Memory B cell (primary cell): ENCODE data around the gene LRRC28.
A peak's percentile ranks its signal among the peaks of the same experiment; 100 is the strongest.

Source experiments
- ATAC-seq: fragments of 150-1000 bp; cut with Tn5 transposase; 2 replicates; pipeline ENCODE4 v1.10.0; 2021; ENCODE audit warnings: low read depth, mild to moderate bottlenecking, moderate library complexity
- DNase-seq, 2 donors: peaks; one replicate each; pipeline ENCODE4 v3.0.0; 2022; ENCODE audit warnings: low spot score in 2 of 2
- H3K27ac Mint-ChIP-seq: one replicate; pipeline ENCODE4 v1.8.0; 2022; ENCODE audit warnings: mild to moderate bottlenecking, moderate library complexity, mixed read lengths
- H3K27me3 Mint-ChIP-seq: one replicate; pipeline ENCODE4 v1.8.0; 2022; ENCODE audit warnings: mixed read lengths
- H3K36me3 Mint-ChIP-seq: one replicate; pipeline ENCODE4 v1.8.0; 2022; ENCODE audit warnings: mild to moderate bottlenecking, mixed read lengths
- H3K4me1 Mint-ChIP-seq: one replicate; pipeline ENCODE4 v1.8.0; 2022; ENCODE audit warnings: mixed read lengths
- H3K4me3 Mint-ChIP-seq: one replicate; pipeline ENCODE4 v1.8.0; 2022; ENCODE audit warnings: mild to moderate bottlenecking, moderate library complexity, mixed read lengths
- H3K9me3 Mint-ChIP-seq: one replicate; pipeline ENCODE4 v1.8.0; 2022; ENCODE audit warnings: mixed read lengths

LRRC28 gene

DNA sequence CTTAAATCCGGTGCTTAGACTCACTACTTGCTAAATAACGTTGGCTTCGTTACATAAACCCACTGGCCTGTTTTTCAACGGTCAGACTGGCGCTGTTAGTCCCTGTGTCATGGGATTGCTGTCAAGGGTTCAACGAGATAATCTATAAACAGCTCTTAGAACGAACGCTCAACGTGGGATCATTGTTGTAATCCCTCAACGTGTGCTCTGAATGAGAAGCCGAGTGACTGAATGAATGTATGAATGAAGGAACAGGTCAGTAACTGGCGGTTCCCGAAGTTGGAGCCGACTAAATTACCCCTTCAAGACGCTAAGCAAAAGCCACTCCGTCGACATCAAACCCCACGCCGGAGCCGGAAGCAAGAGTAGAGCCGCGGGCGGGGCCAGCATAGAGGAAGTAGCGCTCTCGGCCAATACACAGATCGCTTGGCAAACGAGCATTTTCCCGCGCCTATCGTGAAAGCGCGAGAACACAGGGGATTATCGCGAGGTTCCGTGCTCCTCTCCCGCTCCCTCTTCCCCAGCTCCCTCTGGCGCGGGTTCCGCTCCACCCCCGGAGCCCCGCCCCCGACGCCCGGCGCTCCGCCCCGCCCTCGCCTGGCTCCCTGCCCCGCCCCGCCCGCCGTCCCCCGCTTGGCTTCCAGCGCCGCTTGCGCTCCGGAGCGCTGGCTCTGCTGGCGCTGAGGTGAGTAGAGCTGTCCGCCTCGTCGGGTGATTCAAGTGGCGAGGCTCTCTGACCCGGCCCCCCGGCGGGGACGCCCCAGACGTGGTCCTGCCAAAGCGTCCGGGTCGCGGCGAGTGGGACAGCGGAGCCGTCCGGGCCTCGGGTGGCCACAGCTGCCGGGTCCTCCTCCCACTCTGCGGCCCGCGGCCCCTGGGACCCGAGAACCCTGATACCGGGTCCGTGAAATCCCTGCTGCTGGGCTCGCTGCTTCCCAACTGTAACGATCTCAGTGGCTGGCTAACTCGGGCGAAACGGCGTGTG lies at the start of gene LRRC28:
Gene LRRC28, plus strand, starts transcription at position 625 of the 985 bp plus-strand sequence. CDS start 4,477 bp downstream, outside the sequence.
- DNase-seq (peak; percentile 86 to 87), ATAC-seq (peak; percentile 95)
- Mint-ChIP-seq H3K27ac (peak within 1 kb of the TSS; percentile 89), H3K9me3 (no peaks in the 10 kb centered on the region), H3K4me1 (peaks cover 24% of the 10 kb centered on the region), H3K27me3 (no peaks in the 10 kb centered on the region), H3K36me3 (no peaks in the 10 kb centered on the region), H3K4me3 (peak within 1 kb of the TSS; percentile 95)

DNA sequence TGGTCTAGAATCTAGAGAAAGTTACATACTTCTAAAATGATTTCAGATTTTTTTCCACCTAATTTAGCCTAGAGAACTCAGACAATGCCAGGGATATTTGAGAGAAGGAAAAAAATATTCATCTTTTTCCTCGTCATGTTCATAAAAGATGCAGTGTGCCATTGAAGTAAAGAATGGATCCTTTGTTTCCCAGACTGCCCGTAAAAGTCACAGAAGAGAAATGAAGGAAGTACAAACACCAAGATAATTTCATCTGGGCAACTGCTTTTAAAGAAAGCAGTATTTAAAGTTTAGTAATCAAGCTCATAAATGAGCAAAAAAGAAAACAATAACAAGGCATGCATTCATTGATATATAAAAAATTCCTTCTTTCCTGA lies 49.1 kb upstream of the LRRC28 start:
- ATAC-seq (no peak), DNase-seq (no peak)
- Mint-ChIP-seq H3K4me3 (no peak overlapping the region), H3K4me1 (no peaks in the 10 kb centered on the region), H3K27me3 (peaks cover 3% of the 10 kb centered on the region), H3K36me3 (no peaks in the 10 kb centered on the region), H3K9me3 (peaks cover 1% of the 10 kb centered on the region), H3K27ac (no peak overlapping the region)

DNA sequence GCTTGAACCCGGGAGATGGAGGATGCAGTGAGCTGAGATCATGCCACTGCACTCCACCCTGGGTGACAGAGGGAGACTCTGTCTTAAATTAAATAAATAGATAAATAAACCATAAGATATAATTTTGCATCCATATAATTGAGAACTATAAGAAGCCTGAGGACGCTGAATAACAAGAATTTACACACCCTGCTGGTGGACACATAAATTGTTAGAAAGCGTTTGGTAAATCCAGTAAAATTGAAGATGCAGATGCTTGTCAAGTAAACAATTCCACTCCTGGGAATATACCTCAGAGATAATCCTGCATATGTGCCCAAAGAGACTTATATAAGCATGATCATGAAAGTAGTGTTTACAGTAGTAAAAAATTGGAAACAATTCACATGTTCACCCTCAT lies 43.6 kb upstream of the LRRC28 start:
- no peaks in the 10 kb centered on the region for H3K36me3 Mint-ChIP-seq
- DNase-seq (no peak), ATAC-seq (no peak)
- H3K27me3 Mint-ChIP-seq = peaks cover 2% of the 10 kb centered on the region
- H3K9me3 Mint-ChIP-seq = no peaks in the 10 kb centered on the region
- no peak overlapping the region for H3K4me3 Mint-ChIP-seq
- H3K27ac Mint-ChIP-seq = no peak overlapping the region
- H3K4me1 Mint-ChIP-seq = no peaks in the 10 kb centered on the region

DNA sequence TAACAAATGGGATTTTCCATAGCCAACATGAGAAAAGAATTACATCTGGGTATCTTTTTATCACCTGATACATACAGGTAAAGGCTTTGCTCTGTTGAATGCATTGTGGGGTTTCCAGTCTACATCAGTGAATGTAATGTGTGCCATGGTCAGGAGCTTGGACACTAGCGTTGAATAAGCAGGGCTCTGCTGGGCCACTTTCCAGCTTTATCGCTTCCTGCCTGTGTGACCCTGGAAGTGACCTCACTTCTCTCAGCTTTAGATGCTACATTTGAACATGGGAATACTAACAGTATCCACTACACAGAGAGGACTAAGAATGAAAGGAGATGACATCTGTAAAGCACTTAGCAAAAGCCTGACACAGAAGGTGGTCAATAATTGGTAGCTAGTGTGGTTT lies 42.0 kb upstream of the LRRC28 start:
- Mint-ChIP-seq H3K27ac (no peak overlapping the region), H3K36me3 (no peaks in the 10 kb centered on the region), H3K4me1 (no peaks in the 10 kb centered on the region), H3K9me3 (no peaks in the 10 kb centered on the region), H3K27me3 (peaks cover 2% of the 10 kb centered on the region), H3K4me3 (no peak overlapping the region)
- DNase-seq (no peak), ATAC-seq (no peak)

GRCh38 chr15:99210334-99210733 lies 40.9 kb upstream of the LRRC28 start:
- ATAC-seq = no peak
- no peak overlapping the region for H3K27ac Mint-ChIP-seq
- peaks cover 2% of the 10 kb centered on the region for H3K27me3 Mint-ChIP-seq
- H3K4me1 Mint-ChIP-seq = no peaks in the 10 kb centered on the region
- H3K9me3 Mint-ChIP-seq = no peaks in the 10 kb centered on the region
- H3K36me3 Mint-ChIP-seq = no peaks in the 10 kb centered on the region
- no peak for DNase-seq
- no peak overlapping the region for H3K4me3 Mint-ChIP-seq

DNA sequence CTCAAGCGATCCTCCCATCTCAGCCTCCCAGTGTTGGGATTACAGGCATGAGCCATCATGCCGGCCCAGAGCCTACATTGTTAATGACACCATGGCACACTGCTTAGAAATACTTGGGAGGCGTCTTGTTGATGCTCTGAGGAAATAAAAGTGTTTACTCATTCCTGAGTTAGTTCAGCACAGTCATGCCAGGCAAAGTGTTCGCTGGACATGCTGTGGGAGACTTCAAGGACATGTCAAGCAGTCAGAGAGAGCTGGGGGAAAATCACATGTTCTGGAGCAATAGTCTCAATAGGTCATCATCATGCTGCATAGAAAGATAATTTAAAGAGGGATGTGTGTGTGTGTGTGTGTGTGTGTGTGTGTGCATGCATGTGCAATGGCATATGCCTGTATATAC lies 39.4 kb upstream of the LRRC28 start:
- H3K9me3 Mint-ChIP-seq = no peaks in the 10 kb centered on the region
- H3K27ac Mint-ChIP-seq = no peak overlapping the region
- H3K4me1 Mint-ChIP-seq = no peaks in the 10 kb centered on the region
- H3K27me3 Mint-ChIP-seq = peaks cover 2% of the 10 kb centered on the region
- no peaks in the 10 kb centered on the region for H3K36me3 Mint-ChIP-seq
- DNase-seq = no peak
- H3K4me3 Mint-ChIP-seq = no peak overlapping the region
- no peak for ATAC-seq

- Mint-ChIP-seq H3K4me1 (no peaks in the 10 kb centered on the region), H3K36me3 (no peaks in the 10 kb centered on the region), H3K9me3 (no peaks in the 10 kb centered on the region), H3K27ac (no peak overlapping the region), H3K27me3 (peaks cover 2% of the 10 kb centered on the region), H3K4me3 (no peak overlapping the region)
- no peak for ATAC-seq
- no peak for DNase-seq
Measured at GRCh38 chr15:99212406-99212805, 38.9 kb upstream of the LRRC28 start.

DNA sequence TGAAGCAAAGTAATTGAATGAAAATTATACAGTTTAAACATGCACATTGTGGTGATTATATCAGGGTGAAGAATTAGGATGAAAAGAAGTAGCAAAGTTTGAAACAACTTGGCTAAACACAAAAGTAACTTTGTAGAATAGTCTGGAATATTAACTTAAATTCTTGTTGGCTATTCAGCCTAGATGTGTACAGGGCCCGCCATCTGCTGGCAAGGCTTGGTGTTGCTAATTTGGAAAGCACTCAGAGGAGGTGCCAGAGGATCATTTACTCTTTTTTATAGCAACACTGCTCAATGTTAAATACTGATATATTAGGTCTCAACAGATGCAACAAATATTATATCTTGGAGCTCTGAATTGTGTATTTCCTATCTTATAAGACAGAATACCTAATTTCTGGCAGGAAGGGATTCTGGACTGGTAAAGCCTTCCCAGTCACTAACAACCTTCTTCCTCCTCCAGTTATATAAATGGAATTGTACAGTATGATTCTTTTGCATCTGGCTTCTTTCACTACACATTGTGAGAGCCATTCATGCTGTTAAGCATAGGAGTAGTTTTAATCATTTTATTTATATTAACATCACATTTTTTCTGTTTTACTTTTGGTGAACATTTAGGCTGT lies 38.0 kb upstream of the LRRC28 start:
- no peaks in the 10 kb centered on the region for H3K4me1 Mint-ChIP-seq
- ATAC-seq = peak; percentile 77
- DNase-seq = peak; percentile 33 to 51
- peaks cover 2% of the 10 kb centered on the region for H3K27me3 Mint-ChIP-seq
- no peaks in the 10 kb centered on the region for H3K36me3 Mint-ChIP-seq
- no peak overlapping the region for H3K4me3 Mint-ChIP-seq
- H3K27ac Mint-ChIP-seq = no peak overlapping the region
- no peaks in the 10 kb centered on the region for H3K9me3 Mint-ChIP-seq

DNA sequence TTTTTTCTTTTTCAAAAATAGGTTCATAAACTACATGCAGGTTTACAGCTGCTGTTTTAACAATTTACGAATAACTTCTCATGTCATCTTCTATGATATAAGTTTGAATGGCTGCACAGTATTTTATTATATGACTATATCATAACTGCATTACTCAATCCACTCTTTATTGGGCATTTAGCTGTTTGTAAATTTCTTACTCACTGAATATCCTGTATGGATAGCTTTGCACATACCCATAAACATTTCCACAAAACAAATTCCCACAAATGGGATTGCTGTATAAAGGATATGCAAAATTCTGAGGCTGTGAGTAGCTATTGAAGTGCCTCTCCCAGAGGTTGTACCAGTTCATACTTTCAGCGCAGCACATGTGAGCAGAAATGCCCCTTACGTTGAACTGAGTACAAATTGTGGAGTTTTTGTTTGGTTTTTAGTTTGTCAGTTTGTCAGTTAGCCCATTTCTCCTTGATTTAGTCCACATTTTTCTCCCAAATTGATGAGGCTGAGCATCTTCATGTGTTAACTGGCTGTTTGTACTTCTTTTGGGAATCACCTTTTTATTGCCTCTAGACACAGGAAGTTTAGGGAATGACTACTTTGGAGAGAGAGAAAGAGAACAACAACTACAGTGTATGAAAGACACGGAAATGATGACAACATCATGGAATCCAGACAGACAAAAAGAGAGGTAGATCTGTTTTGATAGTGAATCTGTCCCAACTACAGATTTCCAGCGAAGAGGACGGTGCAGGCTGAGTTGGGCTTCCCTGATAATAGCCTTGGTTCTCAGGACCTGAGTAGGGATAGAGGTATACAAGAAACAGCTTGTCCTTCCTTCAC lies 26.7 kb upstream of the LRRC28 start:
- H3K4me3 Mint-ChIP-seq = no peak overlapping the region
- no peak overlapping the region for H3K27ac Mint-ChIP-seq
- no peak for ATAC-seq

DNA sequence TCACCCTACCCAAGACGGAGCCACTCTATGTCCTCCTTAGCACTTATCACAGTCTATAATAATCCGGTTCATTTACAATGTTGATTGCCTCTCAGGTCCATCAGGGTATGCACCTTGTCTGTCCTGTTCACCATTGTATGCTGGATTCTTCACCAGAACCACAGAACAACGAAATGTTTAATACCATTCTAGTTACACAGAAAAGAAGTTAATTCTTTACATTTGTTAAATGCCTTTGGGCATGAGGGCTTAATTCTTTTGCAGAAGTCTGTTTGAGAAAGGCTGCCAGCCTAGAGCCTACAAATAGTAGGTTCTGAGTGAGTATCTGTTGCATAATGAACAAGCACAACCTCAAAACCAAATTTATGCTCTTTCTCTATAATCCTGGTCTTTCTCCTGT lies 24.5 kb upstream of the LRRC28 start:
- Mint-ChIP-seq H3K27ac (no peak overlapping the region), H3K4me1 (no peaks in the 10 kb centered on the region), H3K4me3 (no peak overlapping the region), H3K36me3 (no peaks in the 10 kb centered on the region), H3K9me3 (no peaks in the 10 kb centered on the region), H3K27me3 (peaks cover 13% of the 10 kb centered on the region)
- DNase-seq (no peak), ATAC-seq (no peak)

More for the DNA sequence above, 26.7 kb upstream of the LRRC28 start:
- no peaks in the 10 kb centered on the region for H3K9me3 Mint-ChIP-seq
- DNase-seq = no peak
- peaks cover 12% of the 10 kb centered on the region for H3K27me3 Mint-ChIP-seq
- no peaks in the 10 kb centered on the region for H3K36me3 Mint-ChIP-seq
- no peaks in the 10 kb centered on the region for H3K4me1 Mint-ChIP-seq

DNA sequence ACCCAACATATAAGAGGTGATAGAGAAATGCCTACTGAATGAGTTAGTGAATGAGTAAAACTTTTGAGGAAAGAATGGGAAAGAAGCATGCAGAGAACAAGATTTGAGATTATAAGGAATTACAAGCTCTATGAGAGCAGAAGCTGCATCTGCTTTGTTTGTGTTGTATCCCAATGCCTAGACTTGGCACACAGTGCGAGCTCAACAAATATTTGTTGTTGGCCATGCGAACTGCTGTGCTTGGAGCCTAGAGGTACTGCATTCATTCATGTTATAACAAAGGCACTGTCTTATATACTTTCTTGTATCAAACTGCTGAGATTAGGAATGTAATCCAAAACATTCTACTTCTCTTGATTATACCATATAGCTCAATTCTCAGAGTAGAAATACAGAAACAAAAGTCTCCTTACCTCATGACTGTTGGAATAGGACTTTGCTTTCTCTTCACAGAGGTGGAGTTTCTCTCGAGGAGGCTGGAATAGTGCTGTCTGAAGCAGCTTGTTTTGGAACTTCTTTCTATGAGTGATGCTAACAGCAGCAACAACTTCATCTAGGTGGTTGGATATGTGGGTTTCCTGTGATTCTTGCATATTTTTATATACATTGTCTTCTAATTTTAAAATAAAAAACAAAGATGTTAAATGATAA lies 23.0 kb upstream of the LRRC28 start:
- H3K36me3 Mint-ChIP-seq = no peaks in the 10 kb centered on the region
- peaks cover 3% of the 10 kb centered on the region for H3K9me3 Mint-ChIP-seq
- H3K4me1 Mint-ChIP-seq = no peaks in the 10 kb centered on the region
- H3K27me3 Mint-ChIP-seq = peaks cover 15% of the 10 kb centered on the region
- DNase-seq (no peak), ATAC-seq (no peak)
- no peak overlapping the region for H3K27ac Mint-ChIP-seq
- no peak overlapping the region for H3K4me3 Mint-ChIP-seq

- DNase-seq = no peak
- H3K27me3 Mint-ChIP-seq = peaks cover 14% of the 10 kb centered on the region
- no peak for ATAC-seq
- no peak overlapping the region for H3K4me3 Mint-ChIP-seq
- no peaks in the 10 kb centered on the region for H3K36me3 Mint-ChIP-seq
- no peaks in the 10 kb centered on the region for H3K4me1 Mint-ChIP-seq
- H3K9me3 Mint-ChIP-seq = peaks cover 3% of the 10 kb centered on the region
- no peak overlapping the region for H3K27ac Mint-ChIP-seq
Measured at GRCh38 chr15:99230867-99231266, 20.4 kb upstream of the LRRC28 start.

DNA sequence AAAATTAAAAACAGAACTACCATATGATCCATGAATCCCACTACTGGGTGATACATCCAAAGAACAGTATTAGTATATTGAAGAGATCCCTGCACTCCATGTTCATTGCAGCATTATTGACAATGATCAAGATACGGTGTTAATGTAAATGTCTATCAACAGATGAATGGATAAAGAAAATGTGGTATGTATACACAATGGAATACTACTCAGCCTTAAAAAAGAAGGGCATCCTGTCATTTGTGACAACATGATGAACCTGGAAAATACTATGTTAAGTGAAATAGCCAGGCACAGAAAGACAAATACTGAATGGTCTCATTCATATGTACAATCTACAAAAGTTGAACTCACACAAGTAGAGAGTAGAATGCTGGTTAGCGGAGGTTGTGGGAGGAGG lies 18.5 kb upstream of the LRRC28 start:
- Mint-ChIP-seq H3K27ac (no peak overlapping the region), H3K36me3 (peaks cover 1% of the 10 kb centered on the region), H3K4me1 (no peaks in the 10 kb centered on the region), H3K27me3 (peaks cover 12% of the 10 kb centered on the region), H3K4me3 (no peak overlapping the region), H3K9me3 (peaks cover 3% of the 10 kb centered on the region)
- DNase-seq (no peak), ATAC-seq (no peak)
